ENCODE data around the gene PRPSAP1.
A peak's percentile ranks its signal among the peaks of the same experiment; 100 is the strongest.
"Not testable (repeated sequence)": the region's sequence is repeated elsewhere in the genome, so short reads cannot be mapped to it uniquely, and the experiment has no call there.

Gene PRPSAP1

GRCh38 chr17:76371656-76372628 lies 18.2 kb upstream of the PRPSAP1 start:
- no peak overlapping the region for H3K27ac Mint-ChIP-seq
- peak; percentile 75 for ATAC-seq
- H3K4me3 Mint-ChIP-seq = no peak overlapping the region
- H3K36me3 Mint-ChIP-seq = no peaks in the 10 kb centered on the region
- peaks cover 9% of the 10 kb centered on the region for H3K27me3 Mint-ChIP-seq
- peaks cover 7% of the 10 kb centered on the region for H3K4me1 Mint-ChIP-seq
- H3K9me3 Mint-ChIP-seq = no peaks in the 10 kb centered on the region

DNA sequence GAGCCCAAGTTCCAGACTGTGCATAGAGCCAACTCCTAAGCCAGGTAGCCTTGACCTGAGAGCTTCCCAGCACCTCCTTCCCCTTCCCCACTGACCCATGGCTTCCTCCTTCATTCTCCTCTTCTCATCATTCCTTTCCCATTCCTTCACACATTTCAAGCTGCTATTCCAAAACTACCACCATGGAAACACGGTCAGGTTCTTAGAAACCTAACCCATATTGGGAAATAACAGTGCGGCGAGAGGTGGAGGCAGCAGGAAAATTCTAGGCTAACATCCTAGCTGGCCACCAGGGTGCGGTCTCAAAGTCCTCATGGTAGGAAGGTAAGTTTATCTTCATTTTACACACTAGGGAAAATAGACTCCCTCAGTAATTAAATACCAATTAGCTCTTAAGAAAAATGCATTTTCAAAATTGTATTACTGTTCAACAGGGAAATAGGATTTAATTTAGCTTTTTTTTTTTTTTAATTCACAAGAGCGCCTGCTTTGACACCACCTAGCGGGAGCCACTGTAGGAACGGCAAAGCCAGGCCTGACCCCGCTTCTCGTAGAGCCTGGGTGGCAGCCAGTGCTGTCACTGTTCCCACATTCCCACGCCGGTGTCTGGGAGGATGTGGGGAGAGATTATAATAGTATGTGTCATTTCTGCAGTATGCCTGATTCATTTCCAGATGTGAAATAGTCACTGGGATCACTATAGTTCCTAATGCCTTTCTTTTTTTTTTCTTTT lies 16.7 kb upstream of the PRPSAP1 start:
- Mint-ChIP-seq H3K4me1 (peaks cover 7% of the 10 kb centered on the region), H3K9me3 (no peaks in the 10 kb centered on the region), H3K27ac (no peak overlapping the region), H3K36me3 (no peaks in the 10 kb centered on the region), H3K27me3 (peaks cover 9% of the 10 kb centered on the region), H3K4me3 (no peak overlapping the region)
- ATAC-seq = no peak

- Mint-ChIP-seq H3K9me3 (no peaks in the 10 kb centered on the region), H3K36me3 (no peaks in the 10 kb centered on the region), H3K4me3 (no peak overlapping the region), H3K27me3 (peaks cover 15% of the 10 kb centered on the region), H3K27ac (no peak overlapping the region), H3K4me1 (peaks cover 7% of the 10 kb centered on the region)
- no peak for ATAC-seq
These were observed 16.1 kb upstream of the PRPSAP1 start for GRCh38 chr17:76369804-76370203.

- H3K27me3 Mint-ChIP-seq = peaks cover 19% of the 10 kb centered on the region
- no peak overlapping the region for H3K27ac Mint-ChIP-seq
- no peaks in the 10 kb centered on the region for H3K36me3 Mint-ChIP-seq
- H3K4me3 Mint-ChIP-seq = no peak overlapping the region
- no peak for ATAC-seq
- no peaks in the 10 kb centered on the region for H3K9me3 Mint-ChIP-seq
- H3K4me1 Mint-ChIP-seq = peaks cover 7% of the 10 kb centered on the region
These were observed 15.7 kb upstream of the PRPSAP1 start for GRCh38 chr17:76369379-76369778.

- H3K4me1 Mint-ChIP-seq = peaks cover 7% of the 10 kb centered on the region
- no peak overlapping the region for H3K4me3 Mint-ChIP-seq
- H3K36me3 Mint-ChIP-seq = no peaks in the 10 kb centered on the region
- H3K9me3 Mint-ChIP-seq = no peaks in the 10 kb centered on the region
- H3K27ac Mint-ChIP-seq = no peak overlapping the region
- H3K27me3 Mint-ChIP-seq = peaks cover 19% of the 10 kb centered on the region
- ATAC-seq = no peak
These were observed 14.8 kb upstream of the PRPSAP1 start for GRCh38 chr17:76368545-76368944.

GRCh38 chr17:76367642-76368041 lies 13.9 kb upstream of the PRPSAP1 start:
- Mint-ChIP-seq H3K9me3 (no peaks in the 10 kb centered on the region), H3K27me3 (peaks cover 19% of the 10 kb centered on the region), H3K4me1 (peaks cover 7% of the 10 kb centered on the region), H3K4me3 (no peak overlapping the region), H3K36me3 (no peaks in the 10 kb centered on the region), H3K27ac (no peak overlapping the region)
- ATAC-seq = no peak

DNA sequence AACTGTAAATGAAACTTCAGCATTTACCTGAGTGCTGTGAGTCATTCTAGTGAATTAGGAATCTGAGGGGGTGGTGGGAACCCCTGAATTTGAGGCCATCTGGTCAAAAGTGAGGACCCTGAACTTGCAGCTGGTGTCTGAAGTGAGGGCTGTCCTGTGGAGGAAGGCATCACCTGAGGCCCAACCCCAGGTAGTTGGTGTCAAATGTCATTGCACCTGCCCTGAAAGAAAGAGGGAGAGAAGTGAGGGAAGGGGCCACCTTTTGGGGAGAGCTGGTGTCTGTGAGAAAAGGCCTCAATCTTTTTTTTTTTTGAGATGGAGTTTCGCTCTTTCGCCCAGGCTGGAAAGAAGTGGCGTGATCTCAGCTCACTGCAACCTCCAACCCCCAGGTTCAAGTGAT lies 12.5 kb upstream of the PRPSAP1 start:
- H3K9me3 Mint-ChIP-seq = no peaks in the 10 kb centered on the region
- H3K4me1 Mint-ChIP-seq = no peaks in the 10 kb centered on the region
- H3K27me3 Mint-ChIP-seq = peaks cover 19% of the 10 kb centered on the region
- no peak overlapping the region for H3K27ac Mint-ChIP-seq
- no peak for ATAC-seq
- no peaks in the 10 kb centered on the region for H3K36me3 Mint-ChIP-seq
- no peak overlapping the region for H3K4me3 Mint-ChIP-seq

GRCh38 chr17:76365256-76365903 lies 11.7 kb upstream of the PRPSAP1 start:
- ATAC-seq = no peak
- H3K4me3 Mint-ChIP-seq = no peak overlapping the region
- H3K27me3 Mint-ChIP-seq = peaks cover 16% of the 10 kb centered on the region
- H3K4me1 Mint-ChIP-seq = no peaks in the 10 kb centered on the region
- H3K36me3 Mint-ChIP-seq = no peaks in the 10 kb centered on the region
- H3K27ac Mint-ChIP-seq = no peak overlapping the region
- H3K9me3 Mint-ChIP-seq = no peaks in the 10 kb centered on the region

GRCh38 chr17:76363107-76363842 lies 9.6 kb upstream of the PRPSAP1 start:
- no peaks in the 10 kb centered on the region for H3K9me3 Mint-ChIP-seq
- no peaks in the 10 kb centered on the region for H3K36me3 Mint-ChIP-seq
- H3K4me1 Mint-ChIP-seq = no peaks in the 10 kb centered on the region
- no peak for ATAC-seq
- H3K4me3 Mint-ChIP-seq = no peak overlapping the region
- H3K27ac Mint-ChIP-seq = no peak overlapping the region
- peaks cover 11% of the 10 kb centered on the region for H3K27me3 Mint-ChIP-seq

GRCh38 chr17:76360461-76360860 lies 6.7 kb upstream of the PRPSAP1 start:
- no peaks in the 10 kb centered on the region for H3K9me3 Mint-ChIP-seq
- no peak for ATAC-seq
- peaks cover 11% of the 10 kb centered on the region for H3K27me3 Mint-ChIP-seq
- H3K4me3 Mint-ChIP-seq = no peak overlapping the region
- no peak overlapping the region for H3K27ac Mint-ChIP-seq
- H3K4me1 Mint-ChIP-seq = peaks cover 6% of the 10 kb centered on the region
- no peaks in the 10 kb centered on the region for H3K36me3 Mint-ChIP-seq

- not testable (repeated sequence) for ATAC-seq, H3K4me1 Mint-ChIP-seq, H3K9me3 Mint-ChIP-seq, H3K4me3 Mint-ChIP-seq, H3K36me3 Mint-ChIP-seq, H3K27me3 Mint-ChIP-seq, H3K27ac Mint-ChIP-seq
These were observed 6.1 kb upstream of the PRPSAP1 start for GRCh38 chr17:76359776-76360175.

DNA sequence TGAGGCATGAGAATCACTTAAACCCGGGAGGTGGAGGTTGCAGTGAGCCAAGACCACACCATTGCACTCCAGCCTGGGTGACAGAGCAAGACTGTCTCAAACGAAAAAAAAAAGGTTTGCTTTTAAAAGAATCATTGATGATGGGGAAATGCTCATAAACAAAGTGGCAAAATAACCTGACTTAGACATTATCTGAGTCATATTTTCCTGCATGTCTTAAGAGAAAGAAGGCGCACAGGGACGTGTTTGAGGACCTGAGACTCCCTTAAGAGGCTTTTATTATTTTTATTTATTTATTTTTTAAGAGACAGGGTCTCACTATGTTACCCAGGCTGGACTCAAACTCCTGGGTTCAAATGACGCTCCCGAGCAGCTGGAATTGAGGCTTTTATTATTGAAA lies 5.7 kb upstream of the PRPSAP1 start:
- ATAC-seq = no peak
- peaks cover under 1% of the 10 kb centered on the region for H3K27me3 Mint-ChIP-seq
- H3K9me3 Mint-ChIP-seq = no peaks in the 10 kb centered on the region
- no peak overlapping the region for H3K27ac Mint-ChIP-seq
- no peaks in the 10 kb centered on the region for H3K36me3 Mint-ChIP-seq
- H3K4me1 Mint-ChIP-seq = peaks cover 10% of the 10 kb centered on the region
- H3K4me3 Mint-ChIP-seq = no peak overlapping the region

- no peak overlapping the region for H3K27ac Mint-ChIP-seq
- no peaks in the 10 kb centered on the region for H3K9me3 Mint-ChIP-seq
- H3K4me1 Mint-ChIP-seq = peaks cover 18% of the 10 kb centered on the region
- H3K27me3 Mint-ChIP-seq = no peaks in the 10 kb centered on the region
- ATAC-seq = no peak
- H3K36me3 Mint-ChIP-seq = no peaks in the 10 kb centered on the region
- H3K4me3 Mint-ChIP-seq = no peak overlapping the region
These were observed 4.0 kb upstream of the PRPSAP1 start for GRCh38 chr17:76357597-76358158.

DNA sequence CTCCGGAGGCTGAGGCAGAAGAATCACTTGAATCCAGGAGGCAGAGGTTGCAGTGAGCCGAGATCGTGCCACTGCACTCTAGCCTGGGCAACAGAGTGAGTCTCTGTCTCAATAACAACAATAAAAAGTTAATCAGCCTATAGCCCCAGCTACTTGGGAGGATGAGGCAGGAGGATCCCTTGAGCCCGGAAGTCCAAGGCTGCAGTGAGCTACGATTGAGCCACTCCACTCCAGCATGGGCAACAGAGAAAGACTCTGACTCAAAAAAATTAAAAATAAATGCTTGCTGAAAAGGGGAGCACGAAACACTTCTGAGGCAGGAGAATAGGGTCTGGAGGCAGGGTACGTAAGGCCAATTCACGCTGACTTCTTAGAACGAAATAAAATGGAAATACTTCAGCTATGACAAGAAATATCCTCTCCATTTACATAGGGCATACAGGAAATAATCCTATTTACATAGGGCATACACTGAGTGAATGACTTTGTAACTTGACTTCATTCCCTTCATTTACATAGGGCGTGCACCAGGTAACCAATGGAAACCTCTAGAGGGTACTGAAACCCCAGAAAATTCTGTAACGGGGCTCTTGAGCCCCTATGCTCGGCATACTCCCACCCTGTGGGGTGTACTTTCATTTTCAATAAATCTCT lies 3.2 kb upstream of the PRPSAP1 start:
- ATAC-seq = no peak
- H3K9me3 Mint-ChIP-seq = no peaks in the 10 kb centered on the region
- no peak overlapping the region for H3K27ac Mint-ChIP-seq
- no peaks in the 10 kb centered on the region for H3K27me3 Mint-ChIP-seq
- H3K4me1 Mint-ChIP-seq = peaks cover 23% of the 10 kb centered on the region
- no peak overlapping the region for H3K4me3 Mint-ChIP-seq
- H3K36me3 Mint-ChIP-seq = no peaks in the 10 kb centered on the region
